ENCODE results near the gene ENO1. TPM values are rescaled to one million over a fixed set of nuclear protein-coding genes. Genes with fewer than 3 reads are reported as not detected.

ENO1 gene
- total RNA-seq, 1 donor from 2014 or later = 124 TPM

DNA sequence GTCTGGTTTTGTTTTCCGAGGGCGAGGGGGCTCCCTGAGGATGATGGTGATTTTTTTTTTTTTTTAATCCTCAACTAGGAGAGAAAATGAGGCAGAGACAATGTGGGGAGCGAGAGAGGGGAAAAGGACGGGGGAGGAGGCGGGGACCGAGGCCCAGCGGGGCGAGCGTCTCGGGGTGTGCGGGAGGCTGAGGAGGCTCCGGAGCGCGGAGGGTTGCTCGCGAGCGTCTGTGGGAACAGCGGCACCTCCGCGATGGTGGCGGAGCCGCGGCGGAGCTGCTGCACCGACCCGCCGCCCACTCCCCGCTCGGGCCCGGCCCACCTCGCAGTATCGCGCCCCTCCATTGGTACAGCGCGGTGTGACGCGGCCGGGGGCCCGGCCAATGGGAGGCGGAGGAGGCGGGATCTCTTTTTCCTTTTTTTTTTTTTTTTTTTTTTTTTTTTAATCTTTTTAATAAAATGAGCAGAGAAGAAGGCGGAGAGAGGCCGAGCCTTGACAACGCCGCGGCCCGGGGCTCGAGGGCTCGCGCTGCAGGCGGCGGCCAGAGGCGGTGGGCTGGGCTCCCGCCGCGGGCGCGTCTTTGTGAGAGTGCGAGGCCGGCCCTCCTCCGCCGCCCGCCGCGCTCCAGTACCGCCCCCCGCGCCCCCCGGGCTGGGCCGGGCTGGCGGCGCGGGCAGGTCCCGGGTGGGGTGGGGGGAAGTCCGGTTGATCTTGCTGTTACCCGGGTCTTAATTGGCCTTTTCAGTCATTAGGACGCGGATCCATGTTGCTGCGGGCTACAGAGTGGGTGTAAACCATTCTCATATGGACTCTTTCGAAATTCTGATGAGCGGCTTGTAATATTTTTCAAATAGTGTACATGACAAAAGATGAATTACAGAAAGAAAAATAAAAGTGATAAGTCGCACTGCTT is 60.8 kb downstream of the ENO1 start, which contains the start of gene RERE:
Gene RERE (minus strand): TSS at position 229 of the 913 bp plus-strand sequence.
- Histone ChIP-seq H3K27me3 (ENCODE audit: low read depth) (no peaks in the 10 kb centered on the region), H3K36me3 (no peaks in the 10 kb centered on the region), H3K4me3 (peak within 1 kb of the TSS; percentile 96), H3K27ac (replicated peaks) (peak within 1 kb of the TSS; percentile 98), H3K9me3 (replicated peaks) (no peaks in the 10 kb centered on the region), H3K4me1 (peaks cover 68% of the 10 kb centered on the region)
- peak; percentile 30 for TF ChIP-seq CTCF (IDR thresholded peaks at IDR 0.05; ENCODE audit: borderline replicate concordance)
- DNase-seq = peak; percentile 94
- intact Hi-C loops (cut with micrococcal nuclease) = no loop called here

- peaks cover 65% of the 10 kb centered on the region for H3K4me1 ChIP-seq
- no peak for TF ChIP-seq CTCF (IDR thresholded peaks at IDR 0.05; ENCODE audit: borderline replicate concordance)
- intact Hi-C loops (cut with micrococcal nuclease) = no loop called here
- H3K27me3 ChIP-seq (ENCODE audit: low read depth) = no peaks in the 10 kb centered on the region
- no peaks in the 10 kb centered on the region for H3K9me3 ChIP-seq (replicated peaks)
- H3K4me3 ChIP-seq = peak overlapping the region; percentile 96
- H3K27ac ChIP-seq (replicated peaks) = peak overlapping the region; percentile 98
- peak; percentile 23 for DNase-seq
- H3K36me3 ChIP-seq = no peaks in the 10 kb centered on the region
Observed at GRCh38 chr1:8816831-8817411, 61.6 kb downstream of the ENO1 start.

- no peak for DNase-seq
- H3K4me1 ChIP-seq = peaks cover 63% of the 10 kb centered on the region
- peak overlapping the region; percentile 96 for H3K4me3 ChIP-seq
- H3K27me3 ChIP-seq (ENCODE audit: low read depth) = no peaks in the 10 kb centered on the region
- H3K36me3 ChIP-seq = no peaks in the 10 kb centered on the region
- no peak for TF ChIP-seq CTCF (IDR thresholded peaks at IDR 0.05; ENCODE audit: borderline replicate concordance)
- peak overlapping the region; percentile 98 for H3K27ac ChIP-seq (replicated peaks)
- intact Hi-C loops (cut with micrococcal nuclease) = no loop called here
- H3K9me3 ChIP-seq (replicated peaks) = no peaks in the 10 kb centered on the region
Observed at GRCh38 chr1:8816264-8816663, 62.2 kb downstream of the ENO1 start.

- peaks cover 63% of the 10 kb centered on the region for H3K4me1 ChIP-seq
- TF ChIP-seq CTCF (IDR thresholded peaks at IDR 0.05; ENCODE audit: borderline replicate concordance) = no peak
- no peaks in the 10 kb centered on the region for H3K9me3 ChIP-seq (replicated peaks)
- H3K27me3 ChIP-seq (ENCODE audit: low read depth) = no peaks in the 10 kb centered on the region
- H3K36me3 ChIP-seq = no peaks in the 10 kb centered on the region
- no peak for DNase-seq
- H3K4me3 ChIP-seq = peak overlapping the region; percentile 96
- H3K27ac ChIP-seq (replicated peaks) = peak overlapping the region; percentile 98
- intact Hi-C loops (cut with micrococcal nuclease) = no loop called here
Observed at GRCh38 chr1:8815582-8816151, 62.8 kb downstream of the ENO1 start.

GRCh38 chr1:8814865-8815264 is 63.6 kb downstream of the ENO1 start:
- DNase-seq = no peak
- no peaks in the 10 kb centered on the region for H3K36me3 ChIP-seq
- H3K27me3 ChIP-seq (ENCODE audit: low read depth) = no peaks in the 10 kb centered on the region
- H3K4me3 ChIP-seq = no peak overlapping the region
- peaks cover 63% of the 10 kb centered on the region for H3K4me1 ChIP-seq
- intact Hi-C loops (cut with micrococcal nuclease) = no loop called here
- no peaks in the 10 kb centered on the region for H3K9me3 ChIP-seq (replicated peaks)
- no peak overlapping the region for H3K27ac ChIP-seq (replicated peaks)
- TF ChIP-seq CTCF (IDR thresholded peaks at IDR 0.05; ENCODE audit: borderline replicate concordance) = peak; percentile 34
